Stomach (tissue), 9 donors: Measurements from ENCODE around the gene SHISA6. TPM values are rescaled to one million over a fixed set of nuclear protein-coding genes. Genes with fewer than 3 reads are reported as not detected.
A peak's percentile ranks its signal among the peaks of the same experiment; 100 is the strongest.

Source experiments
- DNase-seq, 2 donors: peaks; one replicate each; pipeline versions ENCODE4 v3.0.0 to v3.0.0-alpha.2; 2013 to 2019
- H3K27ac ChIP-seq, 5 donors: fragments of 200-600 bp in 4 of 5; sonication (generic) in 4 of 5; one replicate each; pipeline ENCODE4 v1.5.1; 2013 to 2019; ENCODE audit warnings: mild to moderate bottlenecking in 1 of 5, moderate library complexity in 1 of 5
- H3K27me3 ChIP-seq, 3 donors: fragments of 200-600 bp; sonication (generic); one replicate each; pipeline ENCODE4 v1.5.1; 2017 to 2019; ENCODE audit warnings: mixed run types in 1 of 3
- H3K36me3 ChIP-seq, 4 donors: fragments of 200-600 bp; sonication (generic); 1 replicate in 3 of 4; 2 replicates in 1 of 4; pipeline ENCODE4 v1.5.1; 2016 to 2019
- H3K4me1 ChIP-seq, 4 donors: fragments of 200-600 bp; sonication (generic); one replicate each; pipeline ENCODE4 v1.5.1; 2016 to 2019
- H3K4me3 ChIP-seq, 4 donors: fragments of 200-600 bp; sonication (generic) in 3 of 4; one replicate each; pipeline ENCODE4 v1.5.1; 2016 to 2019; ENCODE audit warnings: mild to moderate bottlenecking in 1 of 4
- H3K9me3 ChIP-seq, 4 donors: fragments of 200-600 bp; sonication (generic); one replicate each; pipeline ENCODE4 v1.5.1; 2016 to 2019
- CTCF ChIP-seq, 7 experiments: fragments of 450-650 bp in 4 of 7; fragments of 200-600 bp in 3 of 7; sonication (generic) in 3 of 7; IDR thresholded peaks; one replicate each; pipeline ENCODE4 v1.5.1; 2016 to 2019; ENCODE audit warnings: antibody characterized with exemption in 7 of 7, control low read depth in 2 of 7, mild to moderate bottlenecking in 1 of 7
- EP300 ChIP-seq: sonication (generic); formaldehyde crosslinking; IDR thresholded peaks from one replicate; pipeline ENCODE4 v1.6.1; 2017; ENCODE audit warnings: antibody characterized with exemption
- POLR2A ChIP-seq, 4 donors: fragments of 450-650 bp; IDR thresholded peaks; one replicate each; pipeline ENCODE4 v1.6.1; 2016; ENCODE audit warnings: antibody characterized with exemption in 4 of 4, control low read depth in 2 of 4, mild to moderate bottlenecking in 1 of 4, moderate library complexity in 1 of 4
- POLR2AphosphoS5 ChIP-seq, 3 donors: sonication (generic); formaldehyde crosslinking; IDR thresholded peaks; one replicate each; pipeline ENCODE4 v1.6.1; 2016; ENCODE audit warnings: antibody characterized with exemption in 3 of 3
- WGBS, 5 donors: extraction: QIAGEN DNeasy Blood & Tissue Kit in 3 of 5; methylation state at CpG; one replicate each; pipeline versions ENCODE4 v1.1.5 to v1.1.7; 2013 to 2018; 5-methylcytosine and 5-hydroxymethylcytosine counted together
- intact Hi-C: fragments of 100-400 bp; cut with DNase I; formaldehyde crosslinking; loops from one replicate; pipeline ENCODE4 v1.15.1; 2023; ENCODE audit warnings: low total_unique reads
- polyA plus RNA-seq, 3 donors: library from polyadenylated mRNA; stranded (reverse); fragments of 200-250 nt; gene quantifications; one replicate each; pipeline ENCODE4 v1.2.3, GENCODE V29; 2013
- total RNA-seq, 5 donors: library from RNA; depleted of rRNA; stranded (reverse); fragments of >200 nt; gene quantifications; one replicate each; pipeline versions ENCODE4 v1.1.0 to v1.2.3, GENCODE V29; 2014 to 2016
- donor health status: healthy with polysubstance abuse.
- donor health status: Bipolar disorder and iron deficiency.
- donor health status: healthy.

Gene SHISA6
- total and polyA plus RNA-seq, 8 donors: 0.15 to 3.6 (median 1.3) TPM; not detected in 1

DNA sequence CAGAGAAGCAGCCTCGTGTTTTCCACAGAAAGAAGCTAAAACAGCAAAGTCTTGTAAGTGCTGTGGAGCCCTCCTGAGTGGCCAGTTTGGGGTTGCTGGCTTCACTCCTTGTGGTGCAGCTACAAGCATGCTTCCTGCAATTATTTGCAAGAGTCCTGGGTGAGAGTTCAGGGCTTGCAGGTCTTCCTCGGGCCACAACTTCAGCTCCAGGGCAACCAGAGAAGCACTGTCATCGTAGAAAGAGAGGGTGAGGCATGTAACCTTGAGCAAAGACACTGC lies 37.9 kb downstream of the SHISA6 start:
- intact Hi-C loops: no loop called here
- TF ChIP-seq POLR2AphosphoS5 (IDR thresholded peaks at IDR 0.05): no peak
- TF ChIP-seq CTCF (IDR thresholded peaks at IDR 0.05): no peak
- TF ChIP-seq POLR2A (IDR thresholded peaks at IDR 0.05): no peak
- no peak for TF ChIP-seq EP300
- WGBS, 5 donors: 24 to 41% (median 32%) methylated on average over 3 of the region's 3 CpGs
- Histone ChIP-seq H3K27ac (peak overlapping the region in 4 of 5 donors; percentile 31 to 72 (median 58)), H3K36me3 (no peaks in the 10 kb centered on the region), H3K27me3 (peaks cover 0 to 3% (median 0%) of the 10 kb centered on the region in 3 donors), H3K9me3 (peaks cover 0 to 5% (median 2%) of the 10 kb centered on the region in 4 donors), H3K4me1 (peaks cover 18 to 42% (median 26%) of the 10 kb centered on the region in 4 donors), H3K4me3 (peak overlapping the region in 1 of 4 donors; percentile 11)
- DNase-seq: no peak

DNA sequence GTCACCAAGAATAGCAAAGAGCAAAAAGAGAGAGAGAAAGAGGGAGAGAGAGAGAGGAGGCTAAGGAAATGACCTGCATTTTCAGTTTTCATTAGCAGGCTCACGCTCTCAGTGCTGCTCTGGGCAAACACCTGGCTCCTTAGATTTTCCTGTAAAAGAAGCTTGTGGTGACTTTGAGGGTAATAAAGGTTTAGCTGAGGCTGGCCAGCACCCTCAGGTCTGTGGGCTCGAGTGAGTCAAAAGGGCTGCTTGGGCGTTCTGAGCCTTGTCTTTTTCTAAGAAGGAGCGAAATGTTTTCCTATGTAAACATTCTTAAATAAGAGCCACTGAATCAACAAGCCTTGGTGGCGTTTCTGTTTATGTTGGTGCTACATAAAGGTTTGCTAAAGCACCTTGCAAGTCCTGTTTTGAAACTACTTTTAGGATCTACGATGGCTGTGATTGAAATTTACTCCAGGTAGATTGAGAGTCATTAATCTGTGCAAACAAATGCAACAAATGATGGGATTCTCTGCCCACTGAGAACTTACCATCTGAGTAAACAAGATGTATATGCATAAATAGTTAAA lies 38.8 kb downstream of the SHISA6 start:
- Histone ChIP-seq H3K9me3 (peaks cover 0 to 5% (median 2%) of the 10 kb centered on the region in 4 donors), H3K4me1 (peaks cover 14 to 33% (median 21%) of the 10 kb centered on the region in 4 donors), H3K27ac (peak overlapping the region in 4 of 5 donors; percentile 31 to 72 (median 58)), H3K4me3 (no peak overlapping the region), H3K27me3 (no peaks in the 10 kb centered on the region), H3K36me3 (no peaks in the 10 kb centered on the region)
- intact Hi-C loops: no loop called here
- DNase-seq: peak in 1 of 2 donors; percentile 14
- WGBS, 5 donors: 19 to 37% (median 22%) methylated on average over 6 of the region's 6 CpGs
- no peak for TF ChIP-seq EP300
- no peak for TF ChIP-seq CTCF (IDR thresholded peaks at IDR 0.05)
- TF ChIP-seq POLR2AphosphoS5 (IDR thresholded peaks at IDR 0.05): no peak
- TF ChIP-seq POLR2A (IDR thresholded peaks at IDR 0.05): no peak

DNA sequence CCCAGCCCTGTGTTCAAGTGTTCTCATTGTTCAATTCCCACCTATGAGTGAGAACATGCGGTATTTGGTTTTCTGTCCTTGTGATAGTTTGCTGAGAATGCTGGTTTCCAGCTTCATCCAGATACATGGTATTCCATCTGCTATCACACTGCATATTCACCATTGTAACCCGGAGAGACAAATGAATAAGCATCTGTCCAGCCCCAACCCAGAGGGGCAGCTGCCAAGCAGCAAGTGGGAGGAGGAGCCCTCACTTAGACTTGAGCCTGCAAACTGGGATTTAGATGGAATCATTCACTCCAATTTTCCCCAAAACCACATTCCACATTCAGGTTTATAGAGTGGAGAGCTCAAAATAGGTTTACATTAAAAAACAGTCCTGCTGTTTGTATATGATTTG lies 41.6 kb downstream of the SHISA6 start:
- WGBS, 5 donors: 91 to 100% (median 96%) methylated on average over 2 of the region's 2 CpGs
- no peak for DNase-seq
- TF ChIP-seq POLR2A (IDR thresholded peaks at IDR 0.05) (no peak), CTCF (IDR thresholded peaks at IDR 0.05) (no peak), POLR2AphosphoS5 (IDR thresholded peaks at IDR 0.05) (no peak), EP300 (no peak)

DNA sequence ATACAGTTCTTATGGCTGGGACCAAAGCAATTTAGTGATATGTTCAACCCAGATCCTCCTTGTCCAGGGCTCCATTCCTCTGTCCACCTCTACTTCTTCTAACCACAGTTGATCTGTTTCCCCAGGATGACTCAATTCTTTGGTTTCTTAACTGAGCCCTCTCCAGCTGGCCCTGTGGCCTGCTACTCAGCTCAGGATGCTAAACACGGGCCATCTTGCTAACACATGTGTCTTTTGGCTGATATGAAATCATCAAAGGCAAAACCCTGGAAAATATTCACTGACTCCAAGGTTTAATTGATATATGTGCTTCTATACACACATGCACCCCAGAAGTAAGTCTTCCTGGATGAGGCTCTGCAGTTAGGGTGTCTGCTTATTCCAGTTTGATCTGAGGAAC lies 43.8 kb downstream of the SHISA6 start:
- H3K27ac ChIP-seq: no peak overlapping the region
- no peaks in the 10 kb centered on the region for H3K27me3 ChIP-seq
- peaks cover 0 to 4% (median 0%) of the 10 kb centered on the region in 4 donors for H3K9me3 ChIP-seq
- intact Hi-C loops: no loop called here
- no peak for DNase-seq
- no peaks in the 10 kb centered on the region for H3K36me3 ChIP-seq
- 56 to 91% (median 74%) methylated on average over 1 of the region's 1 CpG for WGBS, 5 donors
- H3K4me3 ChIP-seq: no peak overlapping the region
- TF ChIP-seq EP300: no peak
- TF ChIP-seq POLR2AphosphoS5 (IDR thresholded peaks at IDR 0.05): no peak
- no peak for TF ChIP-seq CTCF (IDR thresholded peaks at IDR 0.05)
- TF ChIP-seq POLR2A (IDR thresholded peaks at IDR 0.05): no peak
- H3K4me1 ChIP-seq: peaks cover 0 to 3% (median 1%) of the 10 kb centered on the region in 4 donors

More for the DNA sequence above, 41.6 kb downstream of the SHISA6 start:
- intact Hi-C loops: no loop called here
- Histone ChIP-seq H3K36me3 (no peaks in the 10 kb centered on the region), H3K27ac (no peak overlapping the region), H3K4me3 (no peak overlapping the region), H3K27me3 (no peaks in the 10 kb centered on the region), H3K9me3 (peaks cover 0 to 4% (median under 1%) of the 10 kb centered on the region in 4 donors), H3K4me1 (peaks cover 14 to 25% (median 17%) of the 10 kb centered on the region in 4 donors)
